ENCODE measurements around the gene CDC42BPB.
A peak's percentile ranks its signal among the peaks of the same experiment; 100 is the strongest.
"Not testable (repeated sequence)": the region's sequence is repeated elsewhere in the genome, so short reads cannot be mapped to it uniquely, and the experiment has no call there.

Gene CDC42BPB

GRCh38 chr14:103033681-103034096, 23.7 kb downstream of the CDC42BPB start:
- H3K9ac ChIP-seq (ENCODE audit: low read length in 2 of 2) = peak overlapping the region in 1 of 2 donors; percentile 21
- H3K4me3 ChIP-seq (ENCODE audit: low read length in 2 of 2) = no peak overlapping the region
- H3K27me3 ChIP-seq (ENCODE audit: control insufficient read depth in 1 of 2, insufficient read depth in 2 of 2, low read length in 2 of 2) = no peaks in the 10 kb centered on the region
- peaks cover 9% of the 10 kb centered on the region for H3K4me1 ChIP-seq (ENCODE audit: control insufficient read depth, insufficient read depth, low read length)
- H3K27ac ChIP-seq (ENCODE audit: low read length) = no peak overlapping the region
- H3K36me3 ChIP-seq (ENCODE audit: control insufficient read depth in 2 of 2, insufficient read depth in 2 of 2, low read length in 2 of 2) = no peaks in the 10 kb centered on the region
- no peaks in the 10 kb centered on the region for H3K9me3 ChIP-seq (ENCODE audit: control insufficient read depth in 2 of 2, low read length in 2 of 2)

GRCh38 chr14:103031956-103032355, 25.4 kb downstream of the CDC42BPB start:
- no peak overlapping the region for H3K4me3 ChIP-seq (ENCODE audit: low read length in 2 of 2)
- no peaks in the 10 kb centered on the region for H3K9me3 ChIP-seq (ENCODE audit: control insufficient read depth in 2 of 2, low read length in 2 of 2)
- peaks cover 15% of the 10 kb centered on the region for H3K4me1 ChIP-seq (ENCODE audit: control insufficient read depth, insufficient read depth, low read length)
- no peaks in the 10 kb centered on the region for H3K27me3 ChIP-seq (ENCODE audit: control insufficient read depth in 1 of 2, insufficient read depth in 2 of 2, low read length in 2 of 2)
- H3K36me3 ChIP-seq (ENCODE audit: control insufficient read depth in 2 of 2, insufficient read depth in 2 of 2, low read length in 2 of 2) = no peaks in the 10 kb centered on the region
- no peak overlapping the region for H3K9ac ChIP-seq (ENCODE audit: low read length in 2 of 2)
- no peak overlapping the region for H3K27ac ChIP-seq (ENCODE audit: low read length)

DNA sequence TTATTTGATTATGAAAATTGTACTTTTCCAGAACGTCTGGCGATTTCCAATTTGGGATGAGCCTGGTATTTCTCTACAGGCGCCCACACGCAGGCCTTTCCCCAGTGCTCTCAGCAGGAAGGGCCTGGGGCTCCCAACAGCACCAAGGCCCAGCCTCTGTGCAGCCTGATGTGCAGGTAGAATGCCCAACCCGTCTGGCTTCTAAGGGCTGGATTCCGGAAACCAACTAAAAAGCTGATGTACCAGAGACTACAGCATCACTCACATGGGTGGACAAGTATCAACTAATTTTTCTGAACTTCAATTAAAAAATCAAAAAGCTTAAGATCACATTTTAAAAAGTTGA, 25.8 kb downstream of the CDC42BPB start:
- H3K27ac ChIP-seq (ENCODE audit: low read length) = no peak overlapping the region
- no peaks in the 10 kb centered on the region for H3K27me3 ChIP-seq (ENCODE audit: control insufficient read depth in 1 of 2, insufficient read depth in 2 of 2, low read length in 2 of 2)
- H3K9me3 ChIP-seq (ENCODE audit: control insufficient read depth in 2 of 2, low read length in 2 of 2) = no peaks in the 10 kb centered on the region
- H3K4me1 ChIP-seq (ENCODE audit: control insufficient read depth, insufficient read depth, low read length) = peaks cover 15% of the 10 kb centered on the region
- no peak overlapping the region for H3K4me3 ChIP-seq (ENCODE audit: low read length in 2 of 2)
- no peaks in the 10 kb centered on the region for H3K36me3 ChIP-seq (ENCODE audit: control insufficient read depth in 2 of 2, insufficient read depth in 2 of 2, low read length in 2 of 2)
- H3K9ac ChIP-seq (ENCODE audit: low read length in 2 of 2) = no peak overlapping the region

- Histone ChIP-seq H3K36me3 (ENCODE audit: control insufficient read depth in 2 of 2, insufficient read depth in 2 of 2, low read length in 2 of 2) (no peaks in the 10 kb centered on the region), H3K9ac (ENCODE audit: low read length in 2 of 2) (no peak overlapping the region), H3K4me3 (ENCODE audit: low read length in 2 of 2) (no peak overlapping the region), H3K27ac (ENCODE audit: low read length) (no peak overlapping the region), H3K9me3 (ENCODE audit: control insufficient read depth in 2 of 2, low read length in 2 of 2) (no peaks in the 10 kb centered on the region), H3K4me1 (ENCODE audit: control insufficient read depth, insufficient read depth, low read length) (peaks cover 15% of the 10 kb centered on the region), H3K27me3 (ENCODE audit: control insufficient read depth in 1 of 2, insufficient read depth in 2 of 2, low read length in 2 of 2) (no peaks in the 10 kb centered on the region)
Measured at GRCh38 chr14:103030741-103031565, 26.4 kb downstream of the CDC42BPB start.

- Histone ChIP-seq H3K4me3 (ENCODE audit: low read length in 2 of 2) (no peak overlapping the region), H3K4me1 (ENCODE audit: control insufficient read depth, insufficient read depth, low read length) (peaks cover 15% of the 10 kb centered on the region), H3K9ac (ENCODE audit: low read length in 2 of 2) (no peak overlapping the region), H3K9me3 (ENCODE audit: control insufficient read depth in 2 of 2, low read length in 2 of 2) (no peaks in the 10 kb centered on the region), H3K36me3 (ENCODE audit: control insufficient read depth in 2 of 2, insufficient read depth in 2 of 2, low read length in 2 of 2) (no peaks in the 10 kb centered on the region), H3K27ac (ENCODE audit: low read length) (no peak overlapping the region), H3K27me3 (ENCODE audit: control insufficient read depth in 1 of 2, insufficient read depth in 2 of 2, low read length in 2 of 2) (no peaks in the 10 kb centered on the region)
Measured at GRCh38 chr14:103029936-103030335, 27.4 kb downstream of the CDC42BPB start.

- Histone ChIP-seq H3K9me3 (ENCODE audit: control insufficient read depth in 2 of 2, low read length in 2 of 2) (no peaks in the 10 kb centered on the region), H3K9ac (ENCODE audit: low read length in 2 of 2) (no peak overlapping the region), H3K4me1 (ENCODE audit: control insufficient read depth, insufficient read depth, low read length) (peaks cover 18% of the 10 kb centered on the region), H3K4me3 (ENCODE audit: low read length in 2 of 2) (no peak overlapping the region), H3K27me3 (ENCODE audit: control insufficient read depth in 1 of 2, insufficient read depth in 2 of 2, low read length in 2 of 2) (no peaks in the 10 kb centered on the region), H3K27ac (ENCODE audit: low read length) (no peak overlapping the region), H3K36me3 (ENCODE audit: control insufficient read depth in 2 of 2, insufficient read depth in 2 of 2, low read length in 2 of 2) (no peaks in the 10 kb centered on the region)
Measured at GRCh38 chr14:103028772-103029171, 28.6 kb downstream of the CDC42BPB start.

DNA sequence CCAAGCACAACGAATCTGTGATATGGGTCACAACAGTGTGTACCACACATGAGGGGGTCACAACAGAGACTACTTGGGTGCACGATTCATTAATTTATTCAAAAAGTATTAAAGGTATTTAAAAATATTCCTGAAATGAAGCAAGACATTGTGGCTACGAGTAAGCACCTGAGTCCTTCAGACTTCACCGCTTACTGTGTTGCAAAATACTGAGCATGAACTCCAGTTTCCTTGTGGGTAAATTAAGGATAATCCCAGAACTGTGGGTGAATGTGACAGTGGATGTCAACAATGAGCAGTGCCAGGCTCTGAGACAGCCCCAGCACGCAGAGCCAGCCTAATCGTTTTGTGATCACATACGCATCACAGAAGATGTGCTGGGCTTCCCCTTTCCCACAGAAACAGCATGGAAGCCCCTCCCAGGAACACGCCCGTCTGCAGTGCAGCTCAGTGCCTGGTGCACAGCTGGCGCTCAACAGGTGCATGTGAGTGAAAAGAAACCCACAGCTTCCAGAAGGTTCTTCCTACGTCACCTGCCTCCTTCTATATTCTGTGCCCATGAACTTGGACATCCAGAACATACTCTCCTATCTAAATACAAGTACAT, 29.1 kb downstream of the CDC42BPB start:
- Histone ChIP-seq H3K36me3 (ENCODE audit: control insufficient read depth in 2 of 2, insufficient read depth in 2 of 2, low read length in 2 of 2) (no peaks in the 10 kb centered on the region), H3K9ac (ENCODE audit: low read length in 2 of 2) (no peak overlapping the region), H3K27ac (ENCODE audit: low read length) (no peak overlapping the region), H3K9me3 (ENCODE audit: control insufficient read depth in 2 of 2, low read length in 2 of 2) (no peaks in the 10 kb centered on the region), H3K27me3 (ENCODE audit: control insufficient read depth in 1 of 2, insufficient read depth in 2 of 2, low read length in 2 of 2) (no peaks in the 10 kb centered on the region), H3K4me3 (ENCODE audit: low read length in 2 of 2) (no peak overlapping the region), H3K4me1 (ENCODE audit: control insufficient read depth, insufficient read depth, low read length) (peaks cover 18% of the 10 kb centered on the region)

DNA sequence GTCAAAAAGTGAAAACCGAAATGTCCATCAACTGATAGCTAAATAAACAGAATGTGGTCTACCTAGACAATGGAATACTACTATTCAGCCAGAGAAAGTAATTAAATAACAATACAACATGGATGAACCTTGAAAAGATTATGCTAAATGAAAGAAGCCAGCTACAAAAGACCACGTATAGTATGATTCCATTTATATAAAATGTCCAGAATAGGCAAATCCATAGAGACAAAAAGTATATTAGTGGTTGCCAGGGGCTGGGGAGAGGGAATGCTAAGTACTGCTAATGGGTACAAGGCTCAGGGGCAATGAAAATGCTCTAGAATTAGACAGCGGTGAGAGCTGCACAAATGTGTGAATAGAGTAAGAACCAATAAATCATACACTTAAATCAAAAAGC, 29.9 kb downstream of the CDC42BPB start:
- Histone ChIP-seq H3K4me1 (ENCODE audit: control insufficient read depth, insufficient read depth, low read length) (peaks cover 18% of the 10 kb centered on the region), H3K9ac (ENCODE audit: low read length in 2 of 2) (no peak overlapping the region), H3K4me3 (ENCODE audit: low read length in 2 of 2) (no peak overlapping the region), H3K36me3 (ENCODE audit: control insufficient read depth in 2 of 2, insufficient read depth in 2 of 2, low read length in 2 of 2) (no peaks in the 10 kb centered on the region), H3K27me3 (ENCODE audit: control insufficient read depth in 1 of 2, insufficient read depth in 2 of 2, low read length in 2 of 2) (no peaks in the 10 kb centered on the region), H3K27ac (ENCODE audit: low read length) (no peak overlapping the region), H3K9me3 (ENCODE audit: control insufficient read depth in 2 of 2, low read length in 2 of 2) (no peaks in the 10 kb centered on the region)

- H3K27ac ChIP-seq (ENCODE audit: low read length) = no peak overlapping the region
- H3K4me3 ChIP-seq (ENCODE audit: low read length in 2 of 2) = no peak overlapping the region
- H3K9ac ChIP-seq (ENCODE audit: low read length in 2 of 2) = no peak overlapping the region
- H3K4me1 ChIP-seq (ENCODE audit: control insufficient read depth, insufficient read depth, low read length) = peaks cover 22% of the 10 kb centered on the region
- no peaks in the 10 kb centered on the region for H3K9me3 ChIP-seq (ENCODE audit: control insufficient read depth in 2 of 2, low read length in 2 of 2)
- H3K36me3 ChIP-seq (ENCODE audit: control insufficient read depth in 2 of 2, insufficient read depth in 2 of 2, low read length in 2 of 2) = no peaks in the 10 kb centered on the region
- H3K27me3 ChIP-seq (ENCODE audit: control insufficient read depth in 1 of 2, insufficient read depth in 2 of 2, low read length in 2 of 2) = no peaks in the 10 kb centered on the region
Measured at GRCh38 chr14:103026988-103027387, 30.4 kb downstream of the CDC42BPB start.

DNA sequence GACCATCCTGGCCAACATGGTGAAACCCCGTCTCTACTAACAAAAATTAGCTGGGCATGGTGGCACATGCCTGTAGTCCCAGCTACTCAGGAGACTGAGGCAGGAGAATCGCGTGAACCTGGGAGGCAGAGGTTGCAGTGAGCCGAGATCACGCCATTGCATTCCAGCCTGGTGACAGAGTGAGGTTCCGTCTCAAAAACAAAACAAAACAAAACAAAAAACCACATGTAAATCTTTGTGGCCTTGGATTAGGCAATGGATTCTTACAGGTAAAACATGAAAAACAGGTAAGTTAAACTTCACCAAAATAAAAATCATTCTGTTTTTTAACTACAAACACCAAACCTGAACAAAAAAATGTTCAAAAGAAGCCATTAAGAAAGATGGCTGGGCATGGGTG, 31.2 kb downstream of the CDC42BPB start:
- not testable (repeated sequence) for H3K9me3 ChIP-seq (ENCODE audit: control insufficient read depth in 2 of 2, low read length in 2 of 2); H3K4me3 ChIP-seq (ENCODE audit: low read length in 2 of 2); H3K27ac ChIP-seq (ENCODE audit: low read length); H3K36me3 ChIP-seq (ENCODE audit: control insufficient read depth in 2 of 2, insufficient read depth in 2 of 2, low read length in 2 of 2); H3K27me3 ChIP-seq (ENCODE audit: control insufficient read depth in 1 of 2, insufficient read depth in 2 of 2, low read length in 2 of 2); H3K9ac ChIP-seq (ENCODE audit: low read length in 2 of 2)
- H3K4me1 ChIP-seq (ENCODE audit: control insufficient read depth, insufficient read depth, low read length) = peaks cover 21% of the 10 kb centered on the region

DNA sequence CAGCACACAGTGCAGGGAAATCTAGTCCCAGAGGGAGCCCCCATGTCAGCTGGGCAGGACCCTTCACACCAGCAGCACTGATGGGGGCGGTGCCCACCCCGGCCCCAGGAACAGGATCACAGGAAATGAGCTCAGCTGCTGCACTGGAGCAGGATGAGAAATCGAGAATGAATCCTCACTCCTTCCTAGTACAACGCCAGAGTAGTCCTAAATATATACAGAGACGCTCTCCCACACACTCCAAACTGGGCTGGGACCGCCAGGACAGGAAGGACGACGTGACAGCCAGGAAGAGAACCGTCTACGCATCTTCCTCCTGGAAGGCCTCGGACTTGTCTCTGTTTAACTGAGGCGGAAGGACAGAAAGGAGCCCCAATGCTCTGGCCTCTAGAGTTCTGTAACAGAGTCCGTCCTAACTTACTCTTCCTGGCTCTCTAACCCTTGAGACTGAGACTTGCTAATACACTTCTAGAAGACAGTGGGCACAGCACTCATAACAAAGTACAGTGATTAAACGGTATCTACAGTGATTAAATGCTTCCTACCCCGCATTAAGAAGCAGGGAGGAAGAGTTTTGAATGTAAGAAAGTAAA, 33.4 kb downstream of the CDC42BPB start:
- Histone ChIP-seq H3K4me3 (ENCODE audit: low read length in 2 of 2) (peak overlapping the region in 1 of 2 donors; percentile 31), H3K4me1 (ENCODE audit: control insufficient read depth, insufficient read depth, low read length) (peaks cover 18% of the 10 kb centered on the region), H3K9me3 (ENCODE audit: control insufficient read depth in 2 of 2, low read length in 2 of 2) (no peaks in the 10 kb centered on the region), H3K9ac (ENCODE audit: low read length in 2 of 2) (peak overlapping the region; percentile 0 to 29), H3K27ac (ENCODE audit: low read length) (peak overlapping the region; percentile 18), H3K36me3 (ENCODE audit: control insufficient read depth in 2 of 2, insufficient read depth in 2 of 2, low read length in 2 of 2) (no peaks in the 10 kb centered on the region), H3K27me3 (ENCODE audit: control insufficient read depth in 1 of 2, insufficient read depth in 2 of 2, low read length in 2 of 2) (no peaks in the 10 kb centered on the region)
